Hematopoietic multipotent progenitor cell treated with erythropoietin and hydrocortisone succinate and interleukin-3 and kit ligand, for 15 days (in vitro differentiated cells): ENCODE data around the gene RIOK2.
"Not testable (repeated sequence)": the region's sequence is repeated elsewhere in the genome, so short reads cannot be mapped to it uniquely, and the experiment has no call there.

Source experiments
- DNase-seq: peaks from one replicate; pipeline ENCODE4 v3.0.0-alpha.2; 2015; ENCODE audit warnings: low spot score

Gene RIOK2

DNA sequence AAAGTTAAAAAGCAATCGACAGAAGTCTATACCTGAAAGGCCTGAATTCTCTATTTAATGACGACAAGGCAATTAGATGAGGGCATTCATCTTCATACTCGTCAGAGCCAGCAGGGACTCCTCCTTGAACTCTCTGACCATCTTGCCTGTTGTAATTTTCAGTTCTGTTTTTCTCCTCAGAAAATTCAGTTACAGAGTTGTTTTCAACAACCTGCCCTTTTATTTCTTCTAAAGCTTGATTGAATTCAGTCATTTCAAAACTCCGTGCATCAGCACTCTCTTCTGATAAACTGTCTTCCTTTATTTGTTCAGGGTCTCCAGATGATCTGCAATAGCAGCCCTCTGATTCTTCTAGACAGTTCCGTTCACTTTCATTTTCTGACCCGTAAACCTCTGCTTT, 15.6 kb downstream of the RIOK2 start:
- no peak for DNase-seq

DNA sequence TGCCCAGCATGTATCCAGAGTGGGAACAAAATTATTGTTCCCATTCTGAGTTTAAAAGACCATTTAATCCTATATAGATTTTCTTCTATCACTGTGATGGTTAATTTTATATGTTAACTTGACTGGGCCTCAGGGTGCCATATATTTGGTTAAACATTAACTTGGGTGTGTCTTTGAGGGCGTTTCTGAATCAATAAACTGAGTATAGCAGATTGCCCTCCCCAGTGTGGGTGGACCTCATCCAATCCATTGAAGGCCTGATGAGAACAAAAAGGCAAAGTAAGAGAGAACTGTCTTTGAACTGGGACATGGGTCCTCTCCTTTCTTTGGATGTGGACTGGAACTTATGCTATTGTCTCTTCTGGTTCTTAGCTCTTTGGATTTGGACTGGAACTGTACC, 17.3 kb downstream of the RIOK2 start:
- no peak for DNase-seq

DNA sequence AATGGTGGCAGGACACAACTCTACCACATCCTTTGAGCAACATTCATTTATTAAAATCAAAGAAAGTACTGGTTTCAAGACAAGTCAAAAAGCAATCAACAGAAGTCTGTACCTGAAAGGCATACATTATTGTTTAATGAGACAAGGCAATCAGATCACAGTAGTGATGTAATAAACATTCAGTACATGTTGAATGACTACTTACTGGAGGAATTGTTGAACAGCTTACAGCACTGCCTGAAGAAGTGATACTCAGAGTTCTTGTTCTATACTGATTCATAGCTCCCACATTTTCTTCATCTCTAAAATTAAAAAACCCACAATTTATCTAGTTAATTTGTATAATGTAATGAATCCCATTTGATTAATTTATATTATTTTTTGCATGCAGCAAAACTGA, 18.2 kb downstream of the RIOK2 start:
- no peak for DNase-seq

DNA sequence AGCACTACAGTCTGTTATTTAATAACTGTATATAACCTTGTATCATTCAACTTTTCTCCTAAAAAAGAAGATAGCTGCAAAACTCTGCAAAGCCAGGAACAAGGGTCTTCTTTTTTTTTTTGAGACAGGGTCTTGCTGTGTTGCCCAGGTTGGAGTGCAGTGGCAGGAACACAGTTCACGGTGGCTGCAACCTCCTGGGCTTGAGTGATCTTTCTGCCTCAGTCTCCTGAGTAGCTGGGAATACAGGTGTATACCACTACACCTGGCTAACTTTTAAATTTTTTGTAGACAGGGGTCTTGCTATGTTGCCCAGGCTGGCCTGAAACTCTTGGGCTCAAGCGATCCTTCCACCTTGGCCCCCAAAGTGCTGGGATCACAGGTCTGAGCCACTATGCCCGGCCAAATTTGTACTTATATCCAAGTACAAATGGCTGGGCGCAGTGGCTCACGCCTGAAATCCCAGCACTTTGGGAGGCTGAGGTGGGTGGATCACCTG, 19.2 kb downstream of the RIOK2 start:
- no peak for DNase-seq

DNA sequence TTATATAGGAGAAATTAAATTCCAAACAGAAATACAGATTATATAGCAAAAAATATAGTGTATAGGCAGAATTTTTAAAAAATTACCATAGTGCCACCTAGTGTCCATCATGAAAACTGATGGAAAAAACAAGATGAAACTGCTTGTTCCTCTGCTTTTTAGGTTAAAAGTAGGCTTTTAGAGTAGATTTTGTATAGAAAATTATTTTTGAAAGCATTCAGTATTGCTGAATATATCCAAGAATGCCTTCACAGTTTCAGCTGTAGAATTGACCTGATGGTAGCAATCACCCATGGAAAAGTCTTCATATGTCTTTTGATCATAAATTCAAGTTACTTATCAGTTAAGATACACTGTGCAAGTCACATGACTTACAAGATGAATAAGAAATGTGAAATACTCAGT, 19.7 kb downstream of the RIOK2 start:
- DNase-seq, result peak; percentile 52

DNA sequence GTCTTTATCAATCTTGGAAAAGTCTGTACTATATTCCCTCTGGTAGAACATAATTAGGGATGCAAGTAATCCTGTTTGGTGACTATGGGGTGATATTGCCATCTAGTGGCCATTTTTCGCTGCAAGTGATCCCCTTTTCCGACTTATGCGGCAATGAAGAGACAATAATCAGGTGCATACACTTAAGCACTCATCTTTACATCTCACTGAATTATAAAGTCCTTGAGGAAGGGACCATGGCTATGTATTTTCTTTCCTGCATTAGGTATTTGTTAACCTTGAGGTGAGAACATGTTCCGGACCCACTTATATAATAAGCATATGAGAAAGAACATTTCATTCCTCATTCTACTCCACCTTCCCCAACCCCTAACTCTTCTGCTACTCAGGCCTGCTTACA, 21.0 kb downstream of the RIOK2 start:
- DNase-seq, result peak; percentile 78

DNA sequence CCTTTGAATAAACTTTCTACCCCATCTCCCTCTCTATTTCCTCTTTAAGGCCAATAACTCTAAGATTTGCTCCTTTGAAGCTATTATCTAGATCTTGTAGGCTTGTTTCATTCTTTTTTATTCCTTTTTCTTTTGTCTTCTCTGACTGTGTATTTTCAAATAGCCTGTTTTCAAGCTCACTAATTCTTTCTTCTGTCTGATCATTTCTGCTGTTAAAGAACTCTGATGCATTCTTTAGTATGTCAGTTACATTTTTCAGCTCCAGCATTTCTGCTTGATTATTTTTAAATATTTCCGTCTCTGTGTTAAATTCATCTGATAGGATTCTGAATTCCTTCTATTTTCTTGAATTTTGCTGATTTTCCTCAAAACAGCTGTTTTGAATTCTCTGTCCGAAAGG, 25.4 kb downstream of the RIOK2 start:
- no peak for DNase-seq

DNA sequence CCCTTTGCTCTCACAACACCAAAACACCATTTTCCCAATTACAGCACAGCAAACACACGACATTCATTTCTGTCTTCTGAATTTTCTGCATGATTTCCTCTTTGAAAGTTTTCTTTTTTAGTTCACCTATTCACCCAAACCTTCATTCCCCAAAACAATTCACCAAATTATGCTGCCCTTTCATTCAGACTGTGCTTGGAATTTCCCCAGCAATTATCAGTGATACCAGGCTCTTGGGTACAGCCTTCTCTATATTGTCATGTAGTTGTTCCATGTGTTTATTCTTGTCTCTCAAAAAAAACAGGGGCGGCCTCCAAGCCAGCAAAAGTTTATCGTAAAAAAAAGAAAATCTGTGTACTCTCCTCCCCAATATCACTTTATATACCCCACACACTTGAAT, 31.7 kb downstream of the RIOK2 start:
- DNase-seq, result no peak

DNA sequence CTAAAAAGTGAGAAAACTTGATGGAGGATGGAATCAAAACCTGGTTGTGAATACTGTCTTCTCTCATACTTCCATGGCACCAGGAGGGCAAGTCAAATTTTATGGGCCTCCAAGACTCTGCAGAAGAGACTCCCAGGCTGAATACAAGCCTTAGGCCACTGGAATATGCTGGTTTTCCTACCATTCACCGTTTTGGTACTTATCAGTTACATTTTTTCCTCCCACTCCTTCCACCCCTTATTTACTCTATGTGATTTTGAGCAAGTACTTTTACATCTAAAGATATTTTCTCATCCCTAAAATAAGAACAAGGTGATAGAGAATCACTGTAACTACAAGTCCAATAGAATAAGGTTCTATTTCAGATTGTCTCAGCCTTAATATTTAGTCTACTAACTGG, 32.6 kb downstream of the RIOK2 start:
- no peak for DNase-seq

DNA sequence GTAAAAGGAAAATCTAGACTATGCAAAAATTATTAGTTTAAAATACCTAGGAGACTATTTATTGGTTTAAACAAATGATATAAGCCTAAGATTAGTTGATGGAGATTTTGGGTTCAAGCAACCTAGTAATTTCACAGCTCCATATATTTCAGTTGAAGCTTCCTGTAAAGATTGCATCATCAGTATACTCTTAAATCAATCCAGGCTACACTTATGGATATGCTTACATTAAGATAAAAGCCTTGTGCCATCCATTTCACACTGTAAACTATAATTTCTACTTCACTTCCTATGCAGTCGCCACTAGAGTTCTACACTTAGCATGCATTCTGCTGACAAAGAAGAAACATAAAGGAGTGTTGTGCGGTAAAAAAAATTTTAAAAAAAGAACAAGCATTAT, 33.3 kb downstream of the RIOK2 start:
- DNase-seq, result no peak

DNA sequence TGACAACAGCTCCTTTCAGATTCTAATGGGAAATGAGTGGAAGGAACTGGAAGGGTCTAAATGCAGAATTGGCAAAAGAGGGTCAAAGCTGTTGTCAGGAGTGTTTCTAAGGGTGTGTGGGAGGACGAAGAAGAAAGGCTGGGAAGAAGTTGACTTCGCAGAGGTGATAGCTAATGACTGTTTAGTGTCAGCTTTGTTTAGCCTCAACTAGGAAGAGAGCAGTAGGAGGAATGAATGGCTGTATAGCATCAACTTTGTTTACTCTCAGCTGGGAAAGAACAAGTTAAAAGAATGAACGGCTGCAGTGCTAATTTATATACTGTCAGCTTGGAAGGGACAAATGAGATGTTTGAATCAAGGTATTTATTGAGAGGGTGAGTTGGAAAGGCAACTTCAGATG, 34.8 kb downstream of the RIOK2 start:
- DNase-seq, result no peak

DNA sequence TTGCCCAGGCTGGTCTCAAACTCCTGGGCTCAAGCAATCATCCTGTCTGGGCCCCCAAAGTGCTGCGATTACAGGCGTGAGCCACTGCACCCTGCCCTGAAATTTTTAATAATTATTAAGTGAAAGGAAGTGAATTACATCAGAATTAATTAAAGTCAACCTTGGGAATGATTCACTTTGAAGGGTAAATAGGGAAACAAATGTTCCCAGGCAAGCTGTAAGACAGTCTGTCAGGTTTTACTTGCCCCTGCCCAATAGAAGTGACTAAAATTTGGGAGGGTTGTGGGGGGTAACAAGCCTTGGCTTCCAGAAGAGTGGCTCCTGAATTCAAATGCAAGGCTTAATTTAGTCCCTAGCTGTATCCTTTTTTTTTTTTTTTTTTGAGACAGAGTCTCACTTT, 39.3 kb downstream of the RIOK2 start:
- no peak for DNase-seq

DNA sequence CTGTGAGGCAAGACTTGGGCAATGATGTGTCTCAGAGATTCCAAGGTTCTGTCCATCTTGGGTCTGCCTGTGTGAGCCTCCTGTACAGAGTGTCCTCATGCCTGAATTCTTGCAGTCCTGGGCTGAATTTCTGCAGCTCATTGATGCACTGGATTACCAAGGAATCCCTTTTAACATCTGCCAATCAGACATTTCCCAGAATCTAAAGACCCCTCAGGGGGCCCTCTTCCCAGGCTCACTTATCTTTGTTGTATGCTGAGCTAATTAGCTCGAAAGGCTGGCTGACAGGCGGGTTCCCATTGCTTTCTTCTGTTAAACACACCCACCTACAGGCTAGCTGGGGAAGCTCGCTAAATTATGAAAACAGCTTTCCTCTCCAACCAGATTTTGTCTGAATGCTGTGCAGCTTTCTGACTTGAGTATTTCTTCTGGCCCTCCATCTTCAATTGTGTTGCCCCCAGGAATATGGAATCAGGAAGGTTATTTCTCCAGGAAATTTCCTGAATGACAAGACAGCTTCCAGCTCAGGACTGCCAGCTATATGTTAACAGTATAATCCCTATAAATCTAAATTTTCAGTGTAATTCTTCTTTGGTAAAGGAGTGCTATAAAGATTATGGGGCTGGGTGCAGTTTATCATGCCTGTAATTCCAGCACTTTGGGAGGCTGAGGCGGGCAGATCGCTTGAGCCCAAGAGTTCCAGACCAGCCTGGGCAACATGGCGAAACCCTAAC, 40.4 kb downstream of the RIOK2 start, which contains the start of gene LIX1:
Gene LIX1, minus strand, starts transcription at position 91 of the 734 bp plus-strand sequence. Its CDS starts 35 bp downstream, at position 56.
- no peak for DNase-seq

DNA sequence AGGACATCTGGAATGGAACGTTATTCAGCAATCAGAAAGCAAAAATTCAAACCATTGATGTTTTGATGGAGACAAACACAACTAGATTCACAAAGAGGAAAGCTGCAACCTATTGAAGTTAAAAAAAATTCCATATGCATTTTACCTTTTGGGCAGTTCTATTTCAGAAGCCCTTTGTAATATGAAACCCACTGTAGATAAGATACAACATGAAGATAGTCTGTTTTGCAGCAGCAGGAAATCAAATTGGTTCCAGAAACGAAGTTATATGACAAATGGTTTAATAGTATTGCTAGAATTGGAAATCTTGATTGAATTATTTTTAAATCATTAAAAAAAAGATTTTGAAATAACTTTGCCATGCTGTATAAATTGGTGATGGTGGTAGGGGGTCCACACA, 41.5 kb downstream of the RIOK2 start:
- no peak for DNase-seq

DNA sequence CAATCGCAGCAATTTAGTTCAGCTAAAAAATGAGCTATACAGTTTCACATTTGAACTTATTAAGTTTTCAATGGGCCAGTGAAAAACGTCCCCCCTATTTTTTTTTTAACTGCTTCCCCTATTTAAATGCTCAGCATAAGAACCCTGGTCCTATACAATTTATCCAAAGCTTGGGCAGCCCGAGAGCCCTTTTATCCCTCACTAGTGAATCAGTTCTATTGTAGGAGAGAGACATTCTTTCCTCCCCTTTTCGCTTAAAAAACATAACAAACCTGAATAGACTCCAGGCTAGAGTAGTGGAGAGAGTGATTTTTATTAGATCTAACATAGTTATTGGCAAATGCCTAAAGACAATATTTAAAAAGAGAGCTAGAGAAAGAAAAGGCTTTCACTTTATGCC, 42.0 kb downstream of the RIOK2 start:
- DNase-seq, result no peak

DNA sequence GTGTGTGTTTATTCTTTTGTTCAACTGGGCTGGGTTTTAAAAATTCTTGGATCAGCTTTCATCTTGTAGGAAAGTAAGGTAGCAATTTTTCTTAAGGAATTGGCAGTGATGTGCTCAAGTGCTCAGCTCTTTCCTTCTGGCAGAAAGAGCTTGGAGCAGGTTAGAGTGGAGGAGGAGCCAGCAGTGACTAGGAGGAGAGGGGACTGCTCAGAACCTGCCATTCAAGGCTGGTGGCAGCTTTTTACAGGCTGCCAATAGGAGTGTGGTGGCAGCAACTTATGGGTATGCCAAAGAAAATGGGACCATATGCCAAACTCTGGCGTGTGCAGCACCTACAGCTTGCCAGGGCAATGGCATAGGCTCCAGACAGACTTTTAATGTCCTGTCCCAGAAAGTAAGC, 42.8 kb downstream of the RIOK2 start:
- DNase-seq, result not testable (repeated sequence)

DNA sequence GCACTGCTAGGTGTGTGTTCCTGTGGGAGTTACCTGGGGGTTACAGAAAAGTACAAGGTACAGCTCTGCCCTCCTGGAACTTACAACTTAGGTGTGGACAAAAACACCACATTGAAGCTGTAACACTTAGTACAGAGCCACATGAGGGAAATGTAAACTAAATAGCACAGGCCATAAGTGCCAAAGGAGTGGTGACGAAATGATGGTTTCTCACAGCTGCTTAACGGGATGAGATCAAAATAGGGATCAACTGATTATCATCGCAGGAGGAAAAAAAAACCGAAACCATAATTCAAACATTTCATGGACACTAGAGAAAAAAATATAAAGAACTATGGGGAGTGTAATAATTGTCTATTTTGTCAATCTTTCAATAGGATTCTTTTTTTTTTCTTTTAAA, 46.6 kb downstream of the RIOK2 start:
- no peak for DNase-seq

DNA sequence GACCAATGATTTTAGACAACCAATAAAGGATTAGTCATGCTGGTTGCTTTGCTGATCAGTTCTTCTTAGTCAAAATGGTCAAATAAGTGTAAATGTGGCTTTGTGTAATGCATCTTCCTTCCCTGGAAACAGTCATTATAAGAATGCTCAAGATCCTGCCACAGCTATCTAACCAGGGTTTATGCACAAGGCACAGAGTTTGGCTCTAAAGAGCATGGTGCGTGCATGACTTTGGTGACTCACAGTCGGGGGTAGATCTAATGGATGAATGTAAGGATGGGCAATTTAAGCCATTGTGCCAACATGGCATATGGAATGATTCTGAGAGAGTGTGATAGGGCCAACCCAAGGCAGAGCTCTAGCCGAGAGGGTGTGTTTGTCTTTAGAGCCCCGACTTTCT, 47.2 kb downstream of the RIOK2 start:
- DNase-seq, result no peak

DNA sequence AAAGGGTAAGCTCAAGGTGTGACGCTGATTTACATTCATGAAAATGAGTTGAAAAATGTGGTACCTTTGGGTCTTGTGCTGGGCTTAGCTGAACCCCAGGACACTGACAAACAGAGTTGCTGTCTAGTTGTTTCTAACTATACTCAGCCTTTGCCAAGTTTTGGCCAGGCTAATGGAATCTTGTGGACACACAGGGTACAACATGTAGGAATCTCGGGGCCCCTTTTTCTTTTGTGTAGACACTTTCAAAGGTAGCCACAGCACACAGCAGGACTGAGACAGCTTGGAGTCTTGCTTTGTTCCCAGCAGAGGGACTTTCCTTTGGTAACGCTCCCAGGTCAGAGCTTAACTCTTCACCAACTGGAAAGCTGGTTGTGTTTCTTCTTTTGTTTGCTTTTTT, 48.4 kb downstream of the RIOK2 start:
- no peak for DNase-seq

DNA sequence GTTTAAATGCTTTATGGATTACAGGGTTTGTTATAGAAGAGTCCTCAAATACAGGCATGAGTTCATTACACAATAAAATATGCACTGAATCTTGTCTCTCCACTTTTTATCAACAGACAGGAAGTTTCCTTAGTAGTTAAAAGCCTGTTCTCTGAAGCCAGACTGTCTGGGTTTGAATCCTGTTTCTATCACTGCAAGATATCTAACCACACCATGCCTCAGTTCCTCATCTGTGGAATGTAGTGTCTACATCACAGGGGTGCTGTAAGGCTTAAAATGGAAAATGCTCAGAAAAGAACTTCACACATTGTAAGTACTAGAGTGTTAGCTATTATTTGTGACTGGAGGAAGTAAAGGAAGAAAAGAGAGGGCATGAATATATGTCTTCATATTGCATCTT, 49.9 kb downstream of the RIOK2 start:
- no peak for DNase-seq

DNA sequence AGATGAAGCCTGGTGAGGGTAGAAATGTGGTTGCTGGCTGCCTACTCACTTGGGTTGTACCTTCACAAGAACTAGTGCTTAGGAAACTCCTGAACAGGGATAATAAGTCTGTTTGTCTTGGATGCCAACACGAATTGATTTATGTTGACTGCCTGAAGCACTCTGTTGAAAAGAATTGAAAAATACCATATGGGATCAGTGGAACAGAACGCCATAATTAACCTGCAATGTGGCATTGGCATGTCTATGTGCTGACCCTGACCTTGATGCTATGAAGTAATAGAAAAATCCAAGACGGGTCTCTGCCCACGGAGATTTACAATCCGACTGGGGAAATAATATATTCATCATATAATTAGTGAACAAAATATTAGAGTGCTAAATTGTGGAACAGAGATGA, 51.1 kb downstream of the RIOK2 start:
- DNase-seq, result no peak

DNA sequence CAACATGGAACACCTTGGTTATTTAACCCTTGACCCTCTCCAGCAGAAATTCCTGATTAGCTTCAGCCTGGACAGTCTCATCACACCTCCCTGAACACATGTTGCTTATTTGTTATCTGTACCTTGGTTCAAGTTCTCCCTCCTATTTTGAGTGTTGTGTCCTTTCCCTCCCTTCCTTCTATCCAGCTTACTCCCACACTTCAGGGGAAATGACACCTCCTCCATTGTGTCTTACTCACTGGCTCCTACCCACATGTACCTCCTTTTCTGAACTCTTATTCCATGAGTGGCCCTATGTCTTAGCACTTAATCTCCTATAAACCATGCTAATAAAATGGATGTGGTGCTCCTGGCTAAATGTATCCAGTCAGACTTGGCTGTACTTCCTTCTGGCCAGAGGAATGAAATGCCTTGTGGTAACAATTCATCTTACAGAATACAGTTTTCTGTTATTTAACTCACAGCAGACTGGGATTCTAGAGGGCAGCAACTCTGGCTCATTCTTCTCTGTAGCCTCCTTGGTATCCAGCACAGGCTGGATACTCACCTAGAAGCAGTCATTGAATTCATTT, 51.8 kb downstream of the RIOK2 start:
- no peak for DNase-seq

DNA sequence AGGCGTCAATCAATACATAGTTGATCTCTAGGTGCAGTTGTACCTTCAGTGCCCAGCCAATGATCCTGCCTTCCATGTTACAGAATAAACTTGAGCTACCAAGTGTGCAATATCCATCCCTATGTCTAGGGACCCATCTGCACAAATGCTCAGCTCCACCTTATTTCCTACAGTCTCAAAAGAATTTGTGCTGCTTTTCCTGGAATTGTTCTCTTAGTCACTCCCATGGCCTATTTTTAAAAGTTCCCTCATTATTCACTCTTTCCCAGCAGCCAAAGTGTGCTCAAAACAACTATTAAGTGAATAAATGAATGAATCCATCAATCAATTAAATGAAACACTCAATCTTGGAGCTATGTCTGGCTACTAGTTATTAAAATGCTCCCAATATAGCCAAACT, 55.3 kb downstream of the RIOK2 start:
- DNase-seq, result no peak

DNA sequence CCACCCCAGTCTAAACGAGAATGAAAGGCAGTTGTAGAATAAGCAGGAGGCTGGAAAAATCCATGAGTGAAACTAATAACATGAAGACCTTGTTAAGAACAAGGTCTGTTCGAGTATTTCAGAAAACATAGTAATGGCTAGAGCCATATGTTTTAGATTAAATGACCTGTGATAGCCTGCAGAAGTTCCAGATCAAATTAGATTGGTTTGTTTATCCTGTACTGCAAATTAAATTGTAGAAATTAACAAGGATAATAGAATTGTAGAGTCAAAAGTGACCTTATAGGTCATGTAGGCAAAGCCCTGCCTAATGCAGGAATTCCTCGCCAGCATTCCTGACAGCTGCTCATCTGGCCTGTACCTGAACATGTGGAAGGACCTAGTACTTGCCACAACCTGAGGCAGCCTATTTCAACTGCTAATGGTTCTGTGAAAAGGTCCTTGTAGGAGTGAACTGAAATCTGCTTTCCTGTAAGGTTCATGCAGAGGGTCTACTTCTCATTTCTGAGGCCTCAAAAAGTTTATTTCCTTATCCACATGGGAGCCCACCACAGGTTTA, 57.8 kb downstream of the RIOK2 start:
- DNase-seq, result no peak
